Prostate gland (tissue), 2 donors: Measurements from ENCODE around the gene ARFIP1.

Source experiments
- CTCF ChIP-seq, 4 experiments: fragments of 200-600 bp in 2 of 4; fragments of 450-650 bp in 2 of 4; sonication (generic) in 2 of 4; IDR thresholded peaks; 1 replicate in 3 of 4; 2 replicates in 1 of 4; pipeline ENCODE4 v1.5.1; 2016 to 2019; ENCODE audit warnings: antibody characterized with exemption in 4 of 4, mild to moderate bottlenecking in 2 of 4, moderate library complexity in 2 of 4
- POLR2AphosphoS5 ChIP-seq: sonication (generic); formaldehyde crosslinking; IDR thresholded peaks from one replicate; pipeline ENCODE4 v1.6.1; 2017; ENCODE audit warnings: antibody characterized with exemption

DNA sequence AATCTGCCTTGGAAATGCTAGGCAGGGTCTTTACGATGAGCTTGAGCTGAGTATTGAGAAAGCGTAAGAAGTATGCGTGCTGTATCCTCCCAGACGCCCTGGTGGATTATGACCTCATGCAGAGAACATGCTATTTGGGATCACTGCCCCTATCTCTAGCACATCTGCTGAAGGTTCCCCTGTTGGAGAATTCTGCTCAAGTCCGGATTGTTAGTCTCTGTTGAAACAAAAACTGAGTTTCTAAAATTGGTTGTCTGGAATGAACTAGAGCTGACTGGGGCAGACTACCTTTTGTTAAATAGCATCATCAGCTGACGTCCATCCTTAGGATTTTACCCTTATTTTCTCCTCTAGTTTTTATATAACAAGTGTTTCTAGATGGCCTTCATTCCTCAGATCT lies 163.9 kb downstream of the ARFIP1 start:
- no peak for TF ChIP-seq POLR2AphosphoS5
- TF ChIP-seq CTCF (IDR thresholded peaks at IDR 0.05): no peak
